Mucosa of stomach (tissue), 1 donor: ENCODE results near the gene PMVK.
"Not testable (repeated sequence)": the region's sequence is repeated elsewhere in the genome, so short reads cannot be mapped to it uniquely, and the experiment has no call there.

Source experiments
- H3K27me3 ChIP-seq: one replicate; pipeline ENCODE4 v1.7.0; 2013; ENCODE audit warnings: mild to moderate bottlenecking, low read length; ENCODE audit not compliant: control insufficient read depth, insufficient read depth
- H3K36me3 ChIP-seq: one replicate; pipeline ENCODE4 v1.7.0; 2013; ENCODE audit warnings: low read length; ENCODE audit not compliant: control insufficient read depth, insufficient read depth
- H3K4me1 ChIP-seq: one replicate; pipeline ENCODE4 v1.7.0; 2013; ENCODE audit warnings: mild to moderate bottlenecking, low read length; ENCODE audit not compliant: control insufficient read depth, insufficient read depth
- H3K4me3 ChIP-seq: one replicate; pipeline ENCODE4 v1.7.0; 2013; ENCODE audit warnings: low read length
- H3K9ac ChIP-seq: one replicate; pipeline ENCODE4 v1.7.0; 2013; ENCODE audit warnings: mild to moderate bottlenecking, low read length, moderate library complexity
- H3K9me3 ChIP-seq: one replicate; pipeline ENCODE4 v1.7.0; 2013; ENCODE audit warnings: mild to moderate bottlenecking, low read length, moderate library complexity; ENCODE audit not compliant: control insufficient read depth
- donor health status: Pancreatic carcinoma.

Gene PMVK

DNA sequence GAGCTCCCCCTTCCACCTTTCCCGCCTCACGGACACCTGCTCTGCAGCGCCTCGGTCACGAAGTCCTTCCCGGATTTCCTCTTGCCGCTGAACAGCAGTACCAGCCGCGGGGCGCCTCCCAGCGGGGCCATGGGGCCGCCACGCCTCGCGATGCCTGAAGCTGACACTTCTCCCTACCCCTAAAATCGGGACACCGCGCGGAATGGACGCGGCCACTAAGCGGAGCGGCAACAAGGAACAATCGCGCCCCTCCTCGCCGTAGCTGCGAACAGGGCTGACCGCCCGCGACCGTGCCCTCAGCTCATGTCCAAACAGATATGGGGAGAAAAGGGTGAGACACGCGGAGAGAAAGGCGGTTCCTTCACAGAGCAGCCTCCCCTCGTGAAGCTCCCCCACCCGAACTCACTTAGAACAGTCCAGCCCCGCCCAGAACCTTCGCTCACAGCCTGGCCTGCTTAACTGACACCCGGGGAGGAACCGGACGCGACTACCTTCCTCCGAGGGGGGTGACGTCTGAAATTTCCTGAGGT is at the start of gene PMVK:
PMVK (minus strand) TSS at position 165 of the 530 bp plus-strand sequence; CDS start at position 131, 34 bp downstream.
- peak within 1 kb of the TSS; percentile 97 for H3K9ac ChIP-seq
- peaks cover 52% of the 10 kb centered on the region for H3K4me1 ChIP-seq
- H3K9me3 ChIP-seq = no peaks in the 10 kb centered on the region
- H3K27me3 ChIP-seq = no peaks in the 10 kb centered on the region
- H3K4me3 ChIP-seq = peak within 1 kb of the TSS; percentile 80
- no peaks in the 10 kb centered on the region for H3K36me3 ChIP-seq

DNA sequence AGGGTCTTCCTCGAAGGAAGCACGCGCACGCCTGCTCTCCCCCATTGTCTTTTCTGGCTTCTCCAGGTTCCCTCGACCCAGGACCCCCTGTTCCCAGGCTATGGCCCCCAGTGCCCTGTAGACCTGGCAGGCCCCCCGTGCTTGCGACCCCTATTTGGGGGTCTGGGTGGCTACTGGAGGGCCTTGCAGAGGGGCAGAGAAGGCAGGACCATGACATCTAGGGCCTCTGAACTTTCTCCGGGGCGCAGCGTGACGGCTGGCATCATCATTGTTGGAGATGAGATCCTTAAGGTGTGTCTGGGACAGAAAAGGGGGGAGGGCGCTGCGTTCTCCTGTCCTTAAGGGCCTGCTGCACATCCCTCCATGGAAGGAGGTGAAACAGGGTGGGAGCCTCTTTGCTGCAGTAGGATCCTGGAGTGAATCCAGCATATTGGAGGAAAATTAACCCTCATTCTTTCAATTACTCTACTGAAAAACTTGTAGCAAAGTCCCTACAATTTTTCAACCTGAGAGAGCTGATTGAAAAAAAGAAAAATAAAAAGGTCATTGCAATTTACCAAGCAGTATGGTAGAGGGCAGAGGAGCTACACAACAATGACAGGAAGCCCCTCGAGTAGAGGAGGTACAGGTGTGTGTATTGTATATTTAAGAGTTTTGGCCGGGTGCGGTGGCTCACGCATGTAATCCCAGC is 47.4 kb upstream of the PMVK start:
- Histone ChIP-seq H3K9ac (peak overlapping the region; percentile 82), H3K9me3 (no peaks in the 10 kb centered on the region), H3K4me3 (peak overlapping the region; percentile 95), H3K27me3 (no peaks in the 10 kb centered on the region), H3K4me1 (peaks cover 13% of the 10 kb centered on the region), H3K36me3 (no peaks in the 10 kb centered on the region)

DNA sequence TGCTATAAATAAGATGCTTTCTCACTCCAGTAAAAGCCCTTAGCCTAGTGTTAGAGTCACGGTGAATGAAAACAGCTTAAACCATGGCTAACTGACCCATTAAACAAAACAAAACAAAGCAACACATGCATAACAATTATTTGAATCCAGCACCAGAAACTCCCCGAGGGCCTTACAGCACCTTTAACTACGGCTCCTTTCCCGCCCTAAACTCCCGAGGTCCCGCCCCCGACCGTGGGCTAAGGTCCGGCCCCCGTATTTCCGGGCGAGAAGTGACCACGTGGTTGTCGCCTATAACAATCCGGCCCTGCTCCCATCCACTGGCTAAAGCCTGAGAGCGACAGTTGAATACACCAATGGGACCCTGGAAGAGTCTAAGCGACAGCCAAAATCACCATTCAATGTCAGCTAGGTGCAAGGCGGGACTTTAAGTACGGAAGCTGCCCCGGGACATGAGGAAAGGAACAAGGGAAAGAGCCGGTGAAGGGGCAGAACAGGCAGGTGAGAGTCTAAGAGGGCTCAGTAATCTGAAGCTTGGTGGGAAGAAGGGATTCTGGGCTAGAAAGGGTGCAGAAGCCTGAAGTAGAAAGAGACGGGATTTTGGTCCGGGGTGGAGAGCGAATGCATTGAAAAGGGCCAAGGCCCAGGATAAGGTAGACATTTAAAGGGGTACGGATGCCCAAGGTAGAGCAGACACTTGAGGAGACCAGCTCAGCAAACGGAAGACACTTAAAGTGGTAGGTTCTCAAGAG is 46.6 kb upstream of the PMVK start, which contains the start of gene FLAD1:
FLAD1 (plus strand) TSS at position 448 of the 752 bp plus-strand sequence. CDS start 351 bp downstream, outside the sequence.
- Histone ChIP-seq H3K4me3 (peak within 1 kb of the TSS; percentile 95), H3K9ac (peak within 1 kb of the TSS; percentile 82), H3K27me3 (no peaks in the 10 kb centered on the region), H3K9me3 (no peaks in the 10 kb centered on the region), H3K4me1 (peaks cover 13% of the 10 kb centered on the region), H3K36me3 (no peaks in the 10 kb centered on the region)

DNA sequence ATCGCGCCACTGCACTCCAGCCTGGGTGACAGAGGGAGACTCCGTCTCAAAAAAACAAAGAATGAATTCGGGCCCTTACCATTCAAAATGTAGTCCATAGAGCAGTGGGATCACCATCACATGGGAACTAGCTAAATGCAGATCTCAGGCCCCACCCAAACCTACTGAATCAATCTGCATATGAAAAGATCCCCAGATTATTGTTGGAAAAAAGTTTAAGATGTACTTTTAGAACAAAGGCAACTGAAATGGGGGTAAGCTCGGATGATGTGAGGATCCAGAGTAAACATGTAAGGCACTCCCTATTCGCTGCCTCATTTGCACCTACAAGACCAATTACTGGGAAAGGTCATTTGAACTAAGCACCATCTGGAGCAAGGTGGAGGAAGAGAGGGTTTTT is 45.8 kb upstream of the PMVK start:
- Histone ChIP-seq H3K4me1 (peaks cover 13% of the 10 kb centered on the region), H3K9me3 (no peaks in the 10 kb centered on the region), H3K4me3 (no peak overlapping the region), H3K9ac (peak overlapping the region; percentile 82), H3K27me3 (no peaks in the 10 kb centered on the region), H3K36me3 (no peaks in the 10 kb centered on the region)

DNA sequence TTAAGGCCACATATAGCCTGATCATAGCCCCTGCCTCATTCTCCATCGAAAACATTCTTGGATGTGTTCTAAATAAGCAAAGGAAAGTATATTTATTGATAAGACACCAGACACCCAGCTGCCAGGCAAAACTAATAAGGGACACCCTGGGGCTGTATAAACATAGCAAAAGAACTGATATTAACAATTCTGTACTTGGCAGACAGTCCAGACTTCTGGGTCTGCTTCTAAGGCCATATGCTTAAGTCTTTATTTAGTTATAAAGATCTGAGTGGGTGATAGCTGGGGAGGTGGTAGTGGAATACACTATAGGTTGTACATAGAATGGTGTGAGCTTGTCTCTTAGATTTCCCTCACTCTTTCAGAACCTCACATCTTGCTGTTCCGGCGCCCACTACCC is 41.8 kb upstream of the PMVK start:
- Histone ChIP-seq H3K9ac (no peak overlapping the region), H3K4me1 (peaks cover 12% of the 10 kb centered on the region), H3K9me3 (no peaks in the 10 kb centered on the region), H3K27me3 (no peaks in the 10 kb centered on the region), H3K36me3 (no peaks in the 10 kb centered on the region), H3K4me3 (no peak overlapping the region)

DNA sequence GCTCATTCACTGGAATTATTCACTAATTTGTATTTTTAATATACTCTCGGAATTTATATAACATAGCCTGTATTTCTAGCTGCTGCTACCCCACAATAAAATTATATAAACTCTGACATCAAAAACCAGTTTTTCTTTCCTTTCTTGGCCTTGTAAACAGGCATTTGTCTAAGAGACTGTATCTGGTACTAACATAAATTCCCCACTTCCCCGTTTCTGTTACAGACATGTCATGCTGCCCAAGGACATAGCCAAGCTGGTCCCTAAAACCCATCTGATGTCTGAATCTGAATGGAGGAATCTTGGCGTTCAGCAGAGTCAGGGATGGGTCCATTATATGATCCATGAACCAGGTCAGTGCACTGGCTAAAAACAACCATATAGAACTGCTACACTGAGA is 41.2 kb upstream of the PMVK start:
- not testable (repeated sequence) for H3K36me3 ChIP-seq, H3K4me3 ChIP-seq, H3K27me3 ChIP-seq, H3K9me3 ChIP-seq, H3K9ac ChIP-seq
- peaks cover 17% of the 10 kb centered on the region for H3K4me1 ChIP-seq

DNA sequence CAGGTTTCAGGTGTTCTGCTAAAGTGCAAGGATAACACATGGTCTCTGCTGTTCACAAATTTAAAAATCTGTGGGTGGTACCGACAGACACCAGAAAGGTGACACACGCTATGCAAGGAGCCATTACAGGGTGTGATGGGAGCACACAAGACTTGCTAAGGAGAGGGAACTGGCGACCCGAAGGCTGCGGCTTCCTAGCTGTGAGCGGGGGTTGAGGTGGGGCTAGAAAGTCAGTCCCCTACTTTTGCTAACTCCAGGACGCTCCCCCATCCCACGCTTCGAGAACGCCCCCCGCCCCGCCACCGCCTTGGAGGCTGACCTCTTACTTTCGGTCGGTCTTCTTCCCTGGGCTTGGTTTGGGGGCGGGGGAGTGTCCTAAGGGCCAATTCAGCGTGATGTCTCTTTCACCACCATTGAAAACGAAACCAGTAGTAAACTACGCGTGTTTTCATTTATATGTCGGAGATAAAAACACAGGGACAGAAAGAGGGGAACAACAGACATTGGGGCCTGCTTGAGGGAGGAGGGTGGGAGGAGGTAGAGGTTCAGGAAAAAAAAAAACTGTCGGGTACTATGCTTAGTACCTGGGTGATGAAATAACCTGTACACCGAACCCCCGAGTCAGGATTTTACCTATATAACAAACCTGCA is 39.0 kb upstream of the PMVK start:
- peaks cover 34% of the 10 kb centered on the region for H3K4me1 ChIP-seq
- H3K27me3 ChIP-seq = no peaks in the 10 kb centered on the region
- H3K9ac ChIP-seq = peak overlapping the region; percentile 88
- peak overlapping the region; percentile 70 for H3K4me3 ChIP-seq
- H3K36me3 ChIP-seq = no peaks in the 10 kb centered on the region
- no peaks in the 10 kb centered on the region for H3K9me3 ChIP-seq

DNA sequence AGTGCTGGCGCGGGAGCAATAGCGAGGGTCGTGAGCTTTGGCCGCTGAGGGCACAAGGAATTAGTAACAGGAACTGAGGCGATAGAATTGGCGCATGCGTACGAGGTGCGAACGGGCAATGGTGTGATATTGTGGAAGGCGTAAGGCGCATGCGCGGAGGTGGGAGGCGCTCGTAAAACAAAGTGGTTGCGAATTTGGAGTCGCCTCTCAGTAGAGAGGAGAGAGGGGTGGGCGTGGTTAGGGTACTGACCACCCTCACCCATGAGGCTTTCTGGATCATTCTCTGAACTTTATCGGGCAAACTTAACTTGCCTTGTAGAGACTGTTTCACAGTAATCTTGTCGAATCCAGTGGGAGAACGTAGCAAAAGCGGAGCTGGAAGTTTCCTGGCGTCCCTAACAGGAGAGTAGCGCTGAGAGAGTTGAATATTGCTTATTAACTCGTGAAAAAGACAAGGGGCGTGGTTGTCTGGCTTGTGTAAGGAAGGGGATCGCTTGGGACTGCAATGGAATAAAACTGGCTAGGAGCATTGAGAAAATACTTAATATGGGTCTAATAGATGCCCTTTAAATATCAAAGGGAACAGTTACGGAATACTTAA is 38.4 kb upstream of the PMVK start:
- Histone ChIP-seq H3K9me3 (no peaks in the 10 kb centered on the region), H3K36me3 (no peaks in the 10 kb centered on the region), H3K4me3 (peak overlapping the region; percentile 70), H3K27me3 (no peaks in the 10 kb centered on the region), H3K4me1 (peaks cover 40% of the 10 kb centered on the region), H3K9ac (peak overlapping the region; percentile 88)

DNA sequence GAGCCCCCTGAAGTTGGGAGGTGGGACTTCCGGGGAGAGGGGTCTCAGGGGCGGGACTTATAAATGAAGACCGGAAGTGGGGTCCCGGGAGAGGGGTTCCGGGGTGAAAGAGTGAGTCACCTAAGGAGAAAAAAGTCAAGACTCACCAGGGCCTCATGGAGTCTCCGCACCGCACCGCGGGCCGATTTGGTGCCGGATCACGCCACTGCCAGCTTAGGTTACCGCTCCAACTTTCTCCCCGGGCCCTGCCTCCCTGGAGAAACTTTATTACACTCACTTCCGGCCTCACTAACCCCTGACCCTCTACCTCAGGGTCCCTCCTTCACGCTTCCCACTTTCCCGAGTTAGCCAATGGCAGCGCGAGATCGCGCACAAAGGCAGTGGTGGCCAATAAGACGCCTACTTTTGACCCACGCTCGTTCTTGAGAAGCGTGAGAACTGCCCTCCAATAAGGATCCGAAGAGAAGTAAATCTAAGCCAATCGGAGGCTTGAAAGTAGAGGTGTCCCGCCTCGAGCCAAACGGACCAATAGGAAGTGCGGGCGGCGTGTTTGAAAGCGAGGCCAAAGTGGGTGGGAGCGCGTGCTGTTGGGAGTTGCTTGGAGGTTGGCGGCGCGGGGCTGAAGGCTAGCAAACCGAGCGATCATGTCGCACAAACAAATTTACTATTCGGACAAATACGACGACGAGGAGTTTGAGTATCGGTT is 37.7 kb upstream of the PMVK start, which contains the start of gene CKS1B:
CKS1B (plus strand) TSS at position 580 of the 706 bp plus-strand sequence; CDS start at position 645, 65 bp downstream.
- H3K36me3 ChIP-seq = peaks cover 5% of the 10 kb centered on the region
- H3K4me1 ChIP-seq = peaks cover 47% of the 10 kb centered on the region
- H3K9me3 ChIP-seq = no peaks in the 10 kb centered on the region
- no peaks in the 10 kb centered on the region for H3K27me3 ChIP-seq
- H3K4me3 ChIP-seq = peak within 1 kb of the TSS; percentile 70
- peak within 1 kb of the TSS; percentile 88 for H3K9ac ChIP-seq

DNA sequence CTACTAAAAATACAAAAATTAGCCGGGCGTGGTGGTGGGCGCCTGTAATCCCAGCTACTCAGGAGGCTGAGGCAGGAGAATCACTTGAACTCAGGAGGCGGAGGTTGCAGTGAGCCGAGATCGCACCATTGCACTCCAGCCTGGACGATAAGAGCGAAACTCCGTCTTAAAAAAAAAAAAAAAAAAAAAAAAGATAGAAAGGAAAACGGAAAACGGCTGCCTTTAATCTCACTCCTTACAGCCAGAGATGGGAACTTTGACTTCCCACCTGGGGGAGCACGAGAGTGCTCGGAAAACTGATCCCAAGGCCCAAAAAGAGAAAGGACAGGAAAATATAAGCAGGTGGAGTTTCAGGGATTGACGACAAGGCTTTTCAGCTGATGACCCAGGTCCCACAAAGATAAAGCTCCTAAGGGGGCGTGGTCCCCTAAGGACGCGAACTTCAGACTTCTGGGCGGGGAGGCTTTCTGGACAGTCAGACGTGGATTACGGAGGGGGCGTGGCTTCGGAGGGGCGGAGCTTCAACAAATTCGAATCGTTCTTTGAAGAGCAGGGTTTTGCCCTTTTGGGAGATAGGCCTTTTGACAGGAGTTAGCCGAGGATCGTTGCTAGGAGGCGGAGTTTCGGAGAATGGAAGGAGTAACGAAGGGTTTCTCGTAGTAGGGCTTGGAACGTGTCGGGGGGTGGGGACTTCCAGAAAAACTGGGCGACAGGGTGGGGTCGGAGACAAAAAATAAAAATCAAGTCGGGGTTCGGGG is 37.0 kb upstream of the PMVK start:
- Histone ChIP-seq H3K27me3 (no peaks in the 10 kb centered on the region), H3K9ac (peak overlapping the region; percentile 77), H3K36me3 (peaks cover 5% of the 10 kb centered on the region), H3K9me3 (no peaks in the 10 kb centered on the region), H3K4me1 (peaks cover 47% of the 10 kb centered on the region), H3K4me3 (peak overlapping the region; percentile 37)
